HEK293 (cell line): ENCODE measurements around the gene SBF2.

Source experiments
- YY1 ChIP-seq: fragments of 450-650 bp; formaldehyde crosslinking; IDR thresholded peaks from 2 replicates; pipeline ENCODE4 v1.5.1; 2018; ENCODE audit warnings: missing biosample characterization, missing genetic modification characterization
- YY2 ChIP-seq: fragments of 450-650 bp; formaldehyde crosslinking; IDR thresholded peaks from 2 replicates; pipeline ENCODE4 v1.5.1; 2016; ENCODE audit warnings: missing biosample characterization, missing genetic modification characterization
- ZBTB11 ChIP-seq: fragments of 450-650 bp; formaldehyde crosslinking; conservative IDR thresholded peaks from 2 replicates; pipeline ENCODE4 v1.5.1; 2016; ENCODE audit warnings: low read depth, missing biosample characterization, missing genetic modification characterization
- ZIC2 ChIP-seq: fragments of 450-650 bp; formaldehyde crosslinking; IDR thresholded peaks from 2 replicates; pipeline ENCODE4 v1.5.1; 2016; ENCODE audit warnings: missing biosample characterization, missing genetic modification characterization
- ZNF121 ChIP-seq: fragments of 450-650 bp; formaldehyde crosslinking; IDR thresholded peaks from 2 replicates; pipeline ENCODE4 v1.5.1; 2016; ENCODE audit warnings: missing biosample characterization, missing genetic modification characterization
- ZNF138 ChIP-seq: fragments of 450-650 bp; formaldehyde crosslinking; IDR thresholded peaks from 2 replicates; pipeline ENCODE4 v1.5.1; 2016; ENCODE audit warnings: missing biosample characterization, missing genetic modification characterization, borderline replicate concordance
- ZNF366 ChIP-seq: fragments of 450-650 bp; formaldehyde crosslinking; conservative IDR thresholded peaks from 2 replicates; pipeline ENCODE4 v1.5.1; 2016; ENCODE audit warnings: missing biosample characterization, missing genetic modification characterization
- ZNF510 ChIP-seq: fragments of 450-650 bp; formaldehyde crosslinking; IDR thresholded peaks from 2 replicates; pipeline ENCODE4 v1.5.1; 2018; ENCODE audit warnings: mild to moderate bottlenecking, missing genetic modification characterization, missing biosample characterization; ENCODE audit not compliant: insufficient replicate concordance
- ZNF610 ChIP-seq: fragments of 450-650 bp; formaldehyde crosslinking; IDR thresholded peaks from 2 replicates; pipeline ENCODE4 v1.5.1; 2016; ENCODE audit warnings: missing biosample characterization, missing genetic modification characterization, borderline replicate concordance
- ZNF747 ChIP-seq: fragments of 450-650 bp; formaldehyde crosslinking; IDR thresholded peaks from 2 replicates; pipeline ENCODE4 v1.5.1; 2016; ENCODE audit warnings: missing biosample characterization, missing genetic modification characterization
- ZNF843 ChIP-seq: fragments of 450-650 bp; formaldehyde crosslinking; IDR thresholded peaks from 2 replicates; pipeline ENCODE4 v1.5.1; 2016; ENCODE audit warnings: missing biosample characterization, missing genetic modification characterization
- ZSCAN5A ChIP-seq: fragments of 450-650 bp; formaldehyde crosslinking; IDR thresholded peaks from 2 replicates; pipeline ENCODE4 v1.5.1; 2016; ENCODE audit warnings: missing biosample characterization, missing genetic modification characterization
- TF ChIP-seq, protein P1 (sequence below): fragments of 450-650 bp; formaldehyde crosslinking; IDR thresholded peaks from 2 replicates; pipeline ENCODE4 v1.5.1; 2016; ENCODE audit warnings: missing biosample characterization, missing genetic modification characterization
- TF ChIP-seq, protein P2 (sequence below): fragments of 450-650 bp; formaldehyde crosslinking; IDR thresholded peaks from 2 replicates; pipeline ENCODE4 v1.5.1; 2016; ENCODE audit warnings: missing biosample characterization, missing genetic modification characterization, low read depth

DNA sequence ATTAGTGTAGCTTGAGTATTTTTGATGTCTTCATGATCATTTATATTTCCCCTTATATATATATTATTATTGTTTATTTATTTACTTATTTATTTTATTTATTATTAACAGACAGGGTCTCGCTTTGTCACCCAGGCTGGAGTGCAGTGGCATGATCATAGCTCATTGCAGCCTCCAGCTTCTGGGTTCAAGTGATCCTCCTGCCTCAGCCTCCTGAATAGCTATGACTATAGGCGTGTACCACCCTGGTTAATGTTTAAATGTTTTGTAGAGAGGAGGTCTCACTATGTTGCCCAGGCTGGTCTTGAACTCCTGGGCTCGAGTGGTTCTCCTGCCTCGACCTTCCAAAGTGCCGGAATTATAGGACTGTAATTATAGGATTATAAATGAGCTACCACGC is 21.1 kb upstream of the SBF2 start:
- TF ChIP-seq ZIC2 (tag by site-specific recombination), result no peak
- TF ChIP-seq, protein P1, sequence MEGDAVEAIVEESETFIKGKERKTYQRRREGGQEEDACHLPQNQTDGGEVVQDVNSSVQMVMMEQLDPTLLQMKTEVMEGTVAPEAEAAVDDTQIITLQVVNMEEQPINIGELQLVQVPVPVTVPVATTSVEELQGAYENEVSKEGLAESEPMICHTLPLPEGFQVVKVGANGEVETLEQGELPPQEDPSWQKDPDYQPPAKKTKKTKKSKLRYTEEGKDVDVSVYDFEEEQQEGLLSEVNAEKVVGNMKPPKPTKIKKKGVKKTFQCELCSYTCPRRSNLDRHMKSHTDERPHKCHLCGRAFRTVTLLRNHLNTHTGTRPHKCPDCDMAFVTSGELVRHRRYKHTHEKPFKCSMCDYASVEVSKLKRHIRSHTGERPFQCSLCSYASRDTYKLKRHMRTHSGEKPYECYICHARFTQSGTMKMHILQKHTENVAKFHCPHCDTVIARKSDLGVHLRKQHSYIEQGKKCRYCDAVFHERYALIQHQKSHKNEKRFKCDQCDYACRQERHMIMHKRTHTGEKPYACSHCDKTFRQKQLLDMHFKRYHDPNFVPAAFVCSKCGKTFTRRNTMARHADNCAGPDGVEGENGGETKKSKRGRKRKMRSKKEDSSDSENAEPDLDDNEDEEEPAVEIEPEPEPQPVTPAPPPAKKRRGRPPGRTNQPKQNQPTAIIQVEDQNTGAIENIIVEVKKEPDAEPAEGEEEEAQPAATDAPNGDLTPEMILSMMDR, result no peak
- no peak for TF ChIP-seq ZBTB11 (tag by site-specific recombination)
- no peak for TF ChIP-seq ZNF121 (tag by site-specific recombination)
- TF ChIP-seq YY1 (tag by site-specific recombination), result no peak
- no peak for TF ChIP-seq ZNF843 (tag by site-specific recombination)
- no peak for TF ChIP-seq ZNF366 (tag by site-specific recombination)
- TF ChIP-seq, protein P2, sequence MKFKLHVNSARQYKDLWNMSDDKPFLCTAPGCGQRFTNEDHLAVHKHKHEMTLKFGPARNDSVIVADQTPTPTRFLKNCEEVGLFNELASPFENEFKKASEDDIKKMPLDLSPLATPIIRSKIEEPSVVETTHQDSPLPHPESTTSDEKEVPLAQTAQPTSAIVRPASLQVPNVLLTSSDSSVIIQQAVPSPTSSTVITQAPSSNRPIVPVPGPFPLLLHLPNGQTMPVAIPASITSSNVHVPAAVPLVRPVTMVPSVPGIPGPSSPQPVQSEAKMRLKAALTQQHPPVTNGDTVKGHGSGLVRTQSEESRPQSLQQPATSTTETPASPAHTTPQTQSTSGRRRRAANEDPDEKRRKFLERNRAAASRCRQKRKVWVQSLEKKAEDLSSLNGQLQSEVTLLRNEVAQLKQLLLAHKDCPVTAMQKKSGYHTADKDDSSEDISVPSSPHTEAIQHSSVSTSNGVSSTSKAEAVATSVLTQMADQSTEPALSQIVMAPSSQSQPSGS, result no peak
- no peak for TF ChIP-seq YY2
- no peak for TF ChIP-seq ZNF747 (tag by site-specific recombination)
- TF ChIP-seq ZNF510, result no peak
- no peak for TF ChIP-seq ZNF610 (tag by site-specific recombination)
- no peak for TF ChIP-seq ZSCAN5A (tag by site-specific recombination)
- no peak for TF ChIP-seq ZNF138 (tag by site-specific recombination)
